GM21529 (cell line): ENCODE measurements around the gene KRT85.
"Not testable (repeated sequence)": the region's sequence is repeated elsewhere in the genome, so short reads cannot be mapped to it uniquely, and the experiment has no call there.

ENCODE experiments used
- ATAC-seq: cut with Tn5 transposase; IDR thresholded peaks from one replicate; pipeline ENCODE4 v1.9.1; 2021; ENCODE audit not compliant: unreplicated experiment

KRT85 gene

DNA sequence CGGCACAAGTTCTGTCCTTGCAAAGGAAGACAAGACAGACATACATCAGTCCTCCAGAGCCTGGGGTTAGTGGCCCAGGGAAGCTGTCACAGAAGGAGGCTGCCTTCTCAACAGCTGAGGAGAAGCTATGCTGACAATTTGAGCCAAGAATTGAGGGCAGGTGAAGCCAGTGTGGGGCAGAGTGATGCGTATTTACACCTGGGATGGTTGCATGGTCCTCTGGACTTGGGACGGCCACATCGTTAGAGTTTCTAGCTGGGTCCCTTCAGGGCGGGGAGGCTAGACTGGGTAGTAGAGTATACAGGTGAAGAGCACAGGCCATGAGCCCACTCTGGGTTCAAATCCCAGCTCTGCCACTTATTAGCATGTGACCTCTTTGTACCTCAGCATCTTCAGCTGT is 16.5 kb downstream of the KRT85 start:
- ATAC-seq: no peak

DNA sequence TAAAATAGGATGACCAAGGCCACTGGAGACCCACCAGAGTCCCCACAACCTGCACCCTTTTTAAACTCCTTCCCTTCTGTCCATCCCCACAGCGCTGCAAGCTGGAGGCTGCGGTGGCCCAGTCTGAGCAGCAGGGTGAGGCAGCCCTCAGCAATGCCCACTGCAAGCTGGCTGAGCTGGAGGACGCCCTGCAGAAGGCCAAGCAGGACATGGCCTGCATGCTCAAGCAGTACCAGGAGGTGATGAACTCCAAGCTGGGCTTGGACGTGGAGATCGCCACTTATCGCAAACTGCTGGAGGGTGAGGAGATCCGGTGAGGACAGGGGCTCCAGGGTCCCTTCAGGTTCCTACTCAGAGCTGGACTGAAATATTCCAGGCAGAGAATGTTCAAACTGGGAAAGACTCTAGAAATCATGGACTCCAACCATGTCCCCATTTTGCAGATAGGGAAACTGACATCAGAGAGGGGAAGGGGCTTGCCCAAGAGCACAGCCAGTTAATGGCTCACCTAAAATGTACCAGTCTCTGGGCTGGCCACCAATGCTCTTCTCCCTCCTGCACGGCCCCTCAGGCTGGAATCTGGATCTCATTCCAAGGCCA is 17.2 kb downstream of the KRT85 start:
- no peak for ATAC-seq

DNA sequence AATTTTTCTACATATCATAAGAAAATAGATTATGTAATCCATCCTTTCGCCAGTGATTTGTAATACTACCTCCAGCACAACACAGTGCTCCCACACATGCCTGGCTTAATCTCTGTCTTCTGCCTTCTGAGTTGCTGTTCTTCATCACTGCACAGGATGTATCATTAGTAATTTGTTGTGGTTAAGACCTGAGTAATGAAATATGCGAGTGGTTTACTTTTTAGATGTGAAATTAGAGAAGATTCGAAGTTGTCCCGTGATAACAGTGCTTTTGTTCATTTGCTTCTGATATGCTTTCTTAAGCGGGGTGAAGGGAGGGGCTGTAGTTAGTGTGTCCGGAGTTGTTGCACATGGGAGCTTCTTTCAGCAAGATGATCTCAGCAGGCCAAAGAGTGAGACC is 18.1 kb downstream of the KRT85 start:
- no peak for ATAC-seq

DNA sequence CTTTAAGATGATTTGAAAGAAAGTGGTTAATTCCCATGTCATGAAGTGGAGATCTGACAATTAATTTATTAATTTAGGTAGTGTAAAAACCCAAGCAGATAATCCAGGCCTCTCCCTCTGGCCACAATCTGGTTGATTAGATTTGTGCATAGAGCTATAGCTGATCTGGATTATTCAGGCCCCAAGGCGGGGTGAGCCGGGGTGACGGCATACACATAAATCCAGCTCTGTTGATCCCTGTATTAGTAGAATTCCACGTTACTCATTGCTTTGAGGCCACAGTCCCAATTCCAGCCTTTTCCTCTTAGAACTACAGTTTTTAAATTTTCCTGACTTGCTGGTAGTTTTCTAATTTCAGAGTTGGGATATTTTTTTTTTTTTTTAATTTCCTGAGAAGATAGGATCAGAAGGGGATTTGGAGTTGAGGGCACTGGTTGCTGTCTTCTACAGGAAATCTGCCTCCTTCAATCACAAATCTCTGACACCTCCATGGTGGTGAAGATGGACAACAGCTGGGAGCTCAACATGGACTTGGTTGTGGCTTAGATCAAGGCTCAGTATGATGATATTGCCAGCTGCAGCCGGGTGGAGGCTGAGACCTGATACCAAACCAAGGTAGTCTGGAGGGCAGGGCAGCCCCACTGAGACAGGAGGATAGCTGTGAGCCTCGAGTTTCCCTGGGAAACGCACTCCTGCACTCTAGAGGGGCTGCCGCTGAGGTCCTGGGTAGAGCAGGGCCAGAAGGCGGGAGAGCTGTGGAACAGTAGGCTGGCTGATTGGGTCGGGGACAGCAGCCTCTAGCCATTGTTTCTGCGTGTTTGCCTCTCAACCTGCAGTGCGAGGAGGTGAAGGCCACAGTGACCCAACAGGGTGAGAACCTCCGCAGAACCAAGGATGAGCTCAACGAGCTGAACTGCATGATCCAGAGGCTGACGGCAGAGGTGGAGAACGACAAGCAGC is 19.4 kb downstream of the KRT85 start:
- no peak for ATAC-seq

DNA sequence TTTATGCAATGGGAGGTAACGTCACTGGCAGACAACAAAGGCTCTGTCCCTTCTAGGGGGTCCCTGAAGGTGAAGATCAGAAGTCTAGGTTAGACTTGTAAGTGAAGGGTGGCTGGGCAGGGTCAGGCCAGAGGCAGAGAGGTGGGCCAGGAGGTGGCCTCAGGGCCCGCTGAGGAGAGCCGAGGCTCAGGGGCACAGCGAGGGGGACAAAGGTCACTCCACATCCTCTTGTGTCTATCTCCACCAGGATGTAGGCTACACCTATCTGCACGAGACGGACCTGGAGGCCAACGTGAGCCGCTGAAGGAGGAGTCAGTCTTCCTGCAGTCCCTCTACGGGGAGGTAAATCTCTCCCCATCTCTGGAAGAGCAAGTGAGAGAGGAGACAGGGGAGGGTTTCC is 20.3 kb downstream of the KRT85 start:
- ATAC-seq: no peak

DNA sequence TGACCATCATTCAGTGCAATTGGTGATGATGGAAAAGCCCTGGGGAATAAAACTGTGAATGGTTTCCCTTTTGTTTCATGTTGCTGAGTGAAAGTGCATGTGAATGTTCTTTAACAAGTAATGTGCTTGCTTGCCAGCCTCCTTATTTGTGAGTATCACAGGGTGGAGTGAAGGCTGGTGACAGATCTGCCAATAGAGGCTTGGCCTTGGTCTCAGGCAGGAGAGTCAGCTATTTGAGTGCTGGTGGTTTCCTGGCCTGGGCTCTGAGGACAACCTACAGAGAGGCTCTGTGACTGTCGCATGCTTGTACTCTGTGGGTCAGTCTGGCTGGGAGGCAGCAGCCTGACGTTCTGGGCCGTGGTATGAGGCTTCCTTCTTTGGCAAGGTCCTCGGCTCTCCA is 20.7 kb downstream of the KRT85 start:
- no peak for ATAC-seq

DNA sequence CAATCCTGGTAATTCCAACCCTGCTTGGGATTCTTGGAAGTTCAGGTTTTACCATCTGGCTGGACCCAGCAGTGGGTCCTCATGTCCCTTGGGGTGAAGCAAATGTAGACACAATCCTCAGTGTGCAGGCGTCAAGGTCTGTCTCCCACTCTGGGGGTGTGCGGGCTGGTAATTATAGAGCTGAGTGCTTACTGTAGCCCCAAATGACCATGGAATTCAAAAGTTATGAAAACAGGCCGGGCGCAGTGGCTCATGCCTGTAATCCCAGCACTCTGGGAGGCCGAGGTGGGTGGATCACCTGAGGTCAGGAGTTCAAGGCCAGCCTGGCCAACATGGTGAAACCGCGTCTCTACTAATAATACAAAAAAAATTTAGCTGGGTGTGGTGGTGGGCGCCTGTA is 22.2 kb downstream of the KRT85 start:
- not testable (repeated sequence) for ATAC-seq

DNA sequence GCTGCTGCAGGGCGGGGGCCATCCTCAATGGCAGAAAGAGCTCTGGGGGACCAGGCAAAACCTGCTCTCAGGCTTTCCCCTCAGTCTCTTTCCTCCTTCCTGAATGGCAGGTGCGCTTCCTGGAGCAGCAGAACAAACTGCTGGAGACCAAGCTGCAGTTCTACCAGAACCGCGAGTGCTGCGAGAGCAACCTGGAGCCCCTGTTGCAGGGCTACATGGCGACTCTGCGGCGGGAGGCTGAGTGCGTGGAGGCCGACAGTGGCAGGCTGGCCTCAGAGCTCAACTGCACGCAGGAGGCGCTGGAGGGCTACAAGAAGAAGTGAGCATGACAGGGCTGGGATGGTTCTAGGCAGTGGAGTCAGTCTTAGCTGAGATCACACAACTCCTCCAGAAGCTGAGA is 23.2 kb downstream of the KRT85 start:
- ATAC-seq: no peak

DNA sequence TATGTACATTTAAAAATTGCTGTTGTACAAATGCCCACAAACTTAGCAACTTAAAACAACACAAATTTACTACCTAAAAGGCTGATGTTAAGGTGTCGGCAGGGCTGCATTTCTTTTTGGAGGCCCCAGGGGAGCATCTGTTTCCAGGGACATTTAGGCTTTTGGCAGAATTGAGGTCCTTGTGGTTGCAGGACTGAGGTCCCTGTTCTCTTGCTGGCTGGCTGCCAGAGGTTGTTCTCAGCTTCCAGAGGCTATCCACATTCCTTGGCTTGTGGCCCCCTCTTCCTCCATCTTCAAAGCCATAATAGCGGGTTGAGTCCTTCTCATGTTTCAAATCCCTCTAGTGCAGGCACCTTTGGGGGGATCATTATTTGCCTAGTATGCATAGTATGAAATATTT is 23.7 kb downstream of the KRT85 start:
- ATAC-seq: no peak

DNA sequence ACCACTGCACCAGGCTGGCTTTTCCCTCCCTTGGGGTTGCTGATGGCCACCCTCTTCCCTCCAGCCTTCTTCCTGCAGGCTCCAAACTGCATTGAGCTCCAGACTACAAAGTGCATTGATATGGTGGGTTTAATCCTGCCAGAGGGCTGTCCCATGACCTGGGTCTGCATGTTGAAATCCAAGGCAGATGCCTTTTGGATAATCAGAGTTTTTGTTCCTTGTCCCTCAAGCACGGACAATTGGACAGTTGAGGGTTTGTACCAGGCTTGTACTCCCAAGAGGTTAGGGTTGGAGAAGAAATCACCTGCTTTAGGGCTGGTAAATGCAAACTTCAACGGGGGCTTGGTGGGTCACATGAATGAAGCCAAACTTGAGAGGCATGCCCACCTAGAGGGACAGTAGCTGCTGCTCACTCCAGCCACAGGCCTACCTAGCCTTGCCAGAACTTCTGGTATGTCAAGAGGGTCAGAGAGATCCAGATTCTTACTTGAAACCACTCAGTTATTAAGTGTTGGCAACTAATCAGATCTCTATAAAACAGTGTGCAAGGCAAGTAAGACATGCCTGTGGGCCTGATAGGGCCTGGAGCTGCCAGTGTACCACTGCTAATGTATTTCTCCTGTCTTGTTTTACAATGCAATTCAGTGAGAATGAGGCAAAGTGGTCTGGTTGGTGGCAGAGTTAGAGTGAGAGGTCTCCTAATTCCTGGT is 24.3 kb downstream of the KRT85 start:
- ATAC-seq: no peak

DNA sequence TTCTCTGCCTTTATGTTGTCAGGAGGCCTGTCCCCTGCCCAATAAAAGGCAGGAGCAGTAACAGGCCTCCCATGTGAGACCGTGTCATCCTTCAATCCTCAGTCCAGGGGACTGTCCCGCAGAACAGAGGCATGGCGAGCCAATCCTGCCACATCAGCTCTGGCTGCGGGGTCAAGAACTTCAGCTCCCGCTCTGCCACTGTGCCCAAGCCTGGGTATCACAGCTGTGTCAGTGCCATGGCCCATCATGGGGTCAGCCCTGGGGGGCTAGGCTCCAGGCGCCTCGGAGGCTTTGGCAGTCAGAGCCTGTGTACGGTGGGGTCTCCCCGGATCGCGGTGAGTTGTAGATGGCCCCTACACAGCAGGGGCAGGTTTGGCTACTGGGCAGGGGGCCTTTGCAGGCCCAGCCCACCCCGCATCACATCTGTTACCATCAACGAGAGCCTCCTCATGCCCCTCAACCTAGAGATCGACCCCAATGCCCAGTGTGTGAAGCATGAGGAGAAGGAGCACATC is 26.2 kb downstream of the KRT85 start:
- no peak for ATAC-seq

DNA sequence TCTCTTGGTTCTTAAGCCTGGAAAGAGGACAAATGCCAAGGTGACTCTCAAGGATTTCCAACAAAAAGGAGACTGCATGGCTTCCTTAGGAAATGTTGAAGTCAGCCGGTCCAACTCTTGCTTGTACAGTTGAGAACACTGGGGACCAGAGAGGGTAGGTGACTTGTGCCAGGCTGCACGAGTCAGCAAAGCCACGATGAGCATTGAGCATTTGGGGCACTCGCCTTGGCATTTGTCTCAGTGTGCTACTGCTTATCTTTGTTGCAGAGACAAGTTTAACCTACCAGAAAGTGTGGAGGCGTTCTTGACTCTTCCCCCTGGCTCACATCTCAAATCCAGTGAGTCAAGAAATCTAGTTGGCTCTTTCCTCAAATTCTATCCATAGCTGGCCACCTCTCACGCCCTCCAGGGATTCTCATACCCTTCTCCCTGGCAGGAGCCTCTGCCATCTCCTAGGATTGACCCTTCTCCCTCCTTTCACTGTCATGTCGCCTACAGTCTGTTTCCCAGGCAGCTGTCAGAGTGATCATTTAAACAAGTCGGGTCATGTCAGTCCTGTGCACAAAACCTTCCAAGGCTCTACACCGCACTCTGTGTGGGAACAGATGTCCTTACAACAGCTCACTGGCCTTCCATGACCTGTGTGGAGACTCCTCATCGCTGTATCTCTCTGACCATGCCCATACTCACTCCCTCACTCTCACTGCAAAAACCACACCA is 28.9 kb downstream of the KRT85 start:
- ATAC-seq: no peak

DNA sequence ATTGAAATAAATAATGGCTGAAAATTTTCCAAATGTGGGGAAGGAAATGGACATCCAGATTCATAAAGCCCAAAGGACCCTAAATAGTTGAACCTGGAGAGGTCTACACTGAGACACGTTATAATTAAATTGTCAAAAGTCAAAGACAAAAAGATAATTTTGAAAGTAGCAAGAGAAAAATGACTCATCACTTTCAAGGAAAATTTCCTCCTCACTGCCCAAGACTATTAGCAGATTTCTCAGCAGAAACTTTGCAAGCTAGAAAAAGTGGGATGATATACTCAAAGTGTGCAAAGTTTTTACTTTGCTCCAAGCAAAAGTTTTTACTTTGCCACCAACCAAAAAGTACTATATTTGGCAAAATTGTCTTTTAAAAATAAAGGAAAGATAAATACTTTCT is 30.2 kb downstream of the KRT85 start:
- ATAC-seq: no peak

DNA sequence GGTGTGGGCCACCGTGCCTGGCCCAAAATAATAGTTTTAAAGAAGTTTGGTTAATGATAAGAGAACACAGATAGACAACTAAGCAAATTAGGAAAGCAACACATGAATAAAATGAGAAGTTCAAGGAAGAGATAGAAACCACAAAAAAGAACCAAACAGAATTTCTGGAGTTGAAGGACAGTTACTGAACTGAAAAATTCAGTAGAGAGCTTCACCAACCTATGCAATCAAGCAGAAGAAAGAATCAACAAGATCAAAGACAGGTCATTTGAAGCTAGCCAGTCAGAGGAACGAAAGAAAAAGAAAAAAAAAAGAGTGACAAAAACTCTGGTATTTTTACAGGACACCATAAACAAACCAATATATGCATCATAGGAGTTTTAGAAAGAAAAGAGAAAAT is 30.6 kb downstream of the KRT85 start:
- no peak for ATAC-seq

DNA sequence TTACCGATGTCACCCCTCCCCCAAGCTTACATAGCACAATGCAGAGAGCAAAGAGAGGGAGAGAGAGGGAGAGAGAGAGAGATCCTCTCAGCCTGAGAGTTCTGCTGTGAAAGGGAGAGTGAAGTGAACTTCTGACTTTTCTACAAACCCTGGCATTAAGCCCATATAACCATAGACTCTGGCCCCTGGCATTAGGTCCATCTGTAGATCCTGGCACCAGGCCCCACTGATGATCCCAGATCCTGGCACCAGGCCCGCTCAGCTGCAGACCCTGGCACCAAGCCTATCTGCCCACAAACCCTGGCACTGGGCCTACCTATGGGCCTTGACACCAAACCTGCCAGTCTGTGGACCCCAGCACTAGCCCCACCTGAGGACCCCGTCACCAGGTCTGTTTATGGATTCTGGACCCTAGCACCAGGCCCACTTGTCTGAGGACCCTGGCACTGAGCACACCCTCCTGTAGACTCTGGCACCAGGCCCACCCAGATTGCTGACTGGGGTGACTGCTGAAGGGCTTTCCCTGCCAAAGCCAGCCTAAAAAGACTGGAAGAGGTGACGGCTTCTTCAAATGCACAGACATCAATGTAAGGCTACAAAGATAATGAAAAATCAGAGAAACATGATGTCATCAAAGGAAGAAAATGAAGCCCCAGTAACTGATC is 31.6 kb downstream of the KRT85 start:
- ATAC-seq: no peak

DNA sequence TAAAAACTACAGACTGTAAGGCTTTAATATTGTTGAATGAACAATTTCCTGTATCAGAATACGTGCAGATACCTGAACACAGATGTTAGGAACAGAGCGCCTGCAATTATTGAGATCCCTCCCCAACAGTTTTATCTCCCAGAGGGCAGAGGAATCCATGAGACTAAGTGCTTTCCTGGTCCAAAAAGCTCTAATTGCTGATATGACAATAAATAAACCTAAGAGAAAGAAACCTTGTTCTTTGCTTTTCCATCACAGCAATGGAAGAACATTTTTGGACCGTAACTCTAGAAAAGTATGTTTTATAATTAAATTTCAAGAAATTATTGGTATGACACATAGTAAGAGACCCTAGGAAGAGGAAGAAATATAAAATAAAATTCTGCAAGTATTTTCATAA is 33.1 kb downstream of the KRT85 start:
- no peak for ATAC-seq

DNA sequence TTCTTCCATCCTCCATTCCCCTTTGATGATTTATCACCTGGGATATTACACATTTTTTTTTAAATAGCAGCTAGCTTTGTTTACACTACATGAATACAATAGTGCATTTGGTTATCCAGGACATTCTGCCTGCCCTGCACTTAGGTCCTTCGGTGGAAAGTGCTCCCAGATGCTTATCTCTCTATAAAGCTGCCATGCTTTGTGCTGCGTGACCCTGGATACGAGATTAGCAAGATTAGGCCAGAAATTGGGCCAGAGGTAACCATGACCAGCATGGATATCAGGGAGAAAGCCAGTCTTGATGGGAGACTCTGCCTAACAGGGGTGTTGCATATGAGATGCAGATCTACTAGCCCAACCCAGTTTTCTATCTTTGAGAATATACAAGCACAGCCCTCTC is 34.0 kb downstream of the KRT85 start:
- ATAC-seq: no peak

DNA sequence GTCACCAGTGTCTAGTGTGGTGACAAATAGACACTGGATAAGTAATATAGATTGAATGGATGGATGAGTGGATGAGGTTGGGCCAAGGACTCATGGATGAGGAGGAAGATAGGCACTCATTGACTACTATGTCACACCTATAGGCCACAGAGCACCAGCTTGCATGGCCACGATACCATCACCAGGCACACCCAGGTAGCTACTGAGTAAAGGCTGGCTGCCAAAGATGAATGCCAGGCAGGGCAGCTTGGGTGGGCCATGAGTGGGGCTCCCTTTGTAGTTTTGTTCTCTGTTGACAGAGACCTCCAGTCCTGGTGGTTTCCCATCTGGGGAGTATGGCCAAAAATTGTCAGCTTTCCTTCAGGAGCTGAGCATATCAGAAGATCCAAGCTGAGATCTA is 34.9 kb downstream of the KRT85 start:
- ATAC-seq: no peak

DNA sequence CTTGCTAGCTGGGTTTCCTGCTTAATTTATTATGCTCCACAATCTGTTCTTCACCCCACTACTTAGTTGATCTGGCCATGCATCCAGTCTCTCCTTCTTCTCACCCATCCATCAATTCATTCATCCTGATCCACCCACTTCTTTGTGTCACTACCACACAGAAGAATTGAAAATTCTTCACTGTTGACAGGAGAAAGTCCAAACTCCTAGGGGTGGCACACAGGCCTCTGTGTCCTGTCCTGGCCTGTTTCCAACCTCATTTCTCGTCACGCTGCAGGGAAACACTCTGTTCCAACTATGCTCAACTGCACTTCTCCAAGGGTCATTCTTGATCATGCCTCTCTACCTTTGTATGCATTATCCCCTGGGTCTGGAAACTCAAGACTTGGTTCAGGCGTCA is 35.4 kb downstream of the KRT85 start:
- no peak for ATAC-seq

DNA sequence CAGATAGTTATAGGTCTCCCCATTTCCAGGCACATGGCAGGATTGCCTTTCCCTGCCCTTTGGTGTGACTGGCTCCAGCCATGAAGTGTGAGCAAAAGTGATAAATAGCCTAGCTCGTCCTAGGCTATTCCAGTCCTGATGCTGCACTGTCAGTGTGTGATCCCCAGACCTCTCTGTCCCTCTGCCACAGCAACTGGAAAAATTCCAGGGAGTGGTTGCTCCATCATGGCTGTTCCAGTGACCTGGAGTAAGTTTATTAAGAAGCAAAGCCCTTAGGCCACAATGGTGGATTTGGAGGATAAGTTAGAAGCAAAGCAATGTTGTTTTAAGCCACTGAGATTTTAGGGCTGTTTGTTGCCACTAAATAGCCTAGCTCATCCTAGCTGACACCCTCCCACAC is 36.2 kb downstream of the KRT85 start:
- ATAC-seq: no peak
